Measurements from ENCODE around the gene UBAP2.

Gene UBAP2

DNA sequence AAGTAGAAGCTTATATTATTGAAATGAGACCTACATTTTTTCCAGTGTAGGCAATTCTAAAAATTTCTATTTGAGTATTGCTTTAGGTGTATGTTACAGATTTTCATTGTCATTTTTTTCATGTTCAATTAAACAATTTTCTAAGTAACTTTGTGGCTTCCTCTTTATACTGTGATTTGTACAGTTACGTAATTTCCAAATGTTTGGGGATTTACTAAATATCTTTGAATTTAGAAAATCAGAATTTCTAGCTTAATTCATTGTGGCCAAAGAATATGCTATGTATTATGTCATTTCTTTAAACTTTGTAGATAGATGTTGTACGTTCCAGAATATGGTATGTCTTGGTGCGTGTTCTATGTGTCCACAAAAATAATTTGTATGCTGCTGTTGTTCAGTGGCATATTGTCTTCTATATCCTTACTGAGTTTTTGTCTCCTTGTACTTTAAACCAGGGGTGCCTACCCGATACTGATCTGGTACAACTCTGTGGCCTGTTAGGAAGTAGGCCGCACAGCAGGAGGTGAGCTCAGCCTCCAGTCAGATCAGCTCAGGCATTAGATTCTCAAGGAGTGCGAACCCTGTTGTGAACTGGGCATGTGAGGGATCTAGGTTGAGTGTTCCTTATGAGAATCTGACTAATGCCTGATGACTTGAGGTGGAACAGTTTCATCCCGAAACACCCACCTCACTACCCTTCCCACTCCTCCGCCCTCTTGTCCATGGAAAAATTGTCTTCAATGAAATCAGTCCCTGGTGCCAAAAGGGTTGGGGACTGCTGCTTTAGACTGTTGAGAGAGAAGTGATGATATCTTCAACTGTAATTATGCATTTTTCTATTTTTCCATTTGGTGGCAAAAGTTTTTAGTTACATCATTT lies 168.2 kb downstream of the UBAP2 start:
- DNase-seq (ENCODE audit: low read depth in 2 of 2), result no peak

DNA sequence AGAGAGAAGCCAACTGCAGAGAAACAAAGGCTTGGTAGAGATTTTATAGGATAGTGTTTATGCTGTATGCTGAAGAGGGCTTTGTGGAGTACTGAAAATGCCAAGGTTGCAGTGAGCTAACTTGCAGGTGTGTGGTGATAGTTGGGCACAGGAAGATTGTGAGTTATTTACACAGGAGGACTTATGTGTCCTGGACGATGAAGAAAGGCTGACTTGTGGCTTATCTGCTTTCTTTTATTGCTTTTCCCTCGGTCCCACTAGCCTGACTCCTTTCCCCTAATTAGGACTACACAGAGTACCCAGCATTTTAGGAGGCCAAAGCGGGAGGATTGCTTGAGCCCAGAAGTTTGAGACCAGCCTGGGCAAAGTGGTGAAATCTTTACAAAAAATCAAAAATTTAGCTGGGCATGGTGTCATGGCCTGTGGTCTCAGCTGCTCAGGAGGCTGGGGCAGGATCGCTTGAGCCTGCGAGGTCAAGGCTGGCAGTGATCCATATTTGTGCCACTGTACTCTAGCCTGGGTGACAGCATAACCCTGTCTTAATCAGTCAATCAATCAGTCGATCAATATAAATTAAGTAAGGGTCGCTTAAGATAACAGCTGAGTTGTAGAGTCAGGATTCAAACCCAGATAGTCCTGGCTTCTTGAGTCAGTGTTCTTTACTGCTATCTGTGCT lies 169.9 kb downstream of the UBAP2 start:
- no peak for DNase-seq (ENCODE audit: low read depth in 2 of 2)

- DNase-seq (ENCODE audit: low read depth in 2 of 2), result no peak
These were observed 170.8 kb downstream of the UBAP2 start for GRCh38 chr9:33877727-33878489.
